ENCODE data around the gene LHX3.

LHX3 gene

GRCh38 chr9:136174779-136175615 lies 29.9 kb downstream of the LHX3 start:
- DNase-seq, result no peak

- DNase-seq, result no peak
These were observed 31.2 kb downstream of the LHX3 start for GRCh38 chr9:136173648-136174290.

- peak; percentile 9 for DNase-seq
These were observed 32.4 kb downstream of the LHX3 start for GRCh38 chr9:136172412-136173079.

- DNase-seq, result no peak
These were observed 33.0 kb downstream of the LHX3 start for GRCh38 chr9:136171801-136172411.

- peak; percentile 16 for DNase-seq
These were observed 33.7 kb downstream of the LHX3 start for GRCh38 chr9:136171009-136171800.

- DNase-seq, result no peak
These were observed 34.7 kb downstream of the LHX3 start for GRCh38 chr9:136170006-136170901.

GRCh38 chr9:136169495-136169894 lies 35.4 kb downstream of the LHX3 start:
- DNase-seq, result no peak

- DNase-seq, result no peak
These were observed 41.6 kb downstream of the LHX3 start for GRCh38 chr9:136163248-136163850.

GRCh38 chr9:136160995-136161610 lies 43.8 kb downstream of the LHX3 start:
- no peak for DNase-seq

- DNase-seq, result peak; percentile 9
These were observed 44.5 kb downstream of the LHX3 start for GRCh38 chr9:136160381-136160841.

- no peak for DNase-seq
These were observed 45.1 kb downstream of the LHX3 start for GRCh38 chr9:136159851-136160250.

GRCh38 chr9:136157477-136158265 lies 47.3 kb downstream of the LHX3 start:
- DNase-seq, result no peak

- DNase-seq, result no peak
These were observed 48.5 kb downstream of the LHX3 start for GRCh38 chr9:136156209-136157120.

GRCh38 chr9:136155576-136155975 lies 49.4 kb downstream of the LHX3 start:
- no peak for DNase-seq

GRCh38 chr9:136154943-136155342 lies 50.0 kb downstream of the LHX3 start:
- DNase-seq, result no peak

- no peak for DNase-seq
These were observed 51.4 kb downstream of the LHX3 start for GRCh38 chr9:136153381-136154065.

GRCh38 chr9:136152931-136153330 lies 52.0 kb downstream of the LHX3 start:
- no peak for DNase-seq

GRCh38 chr9:136152543-136152866 lies 52.4 kb downstream of the LHX3 start:
- DNase-seq, result no peak
